CD4-positive, alpha-beta T cell treated with Interleukin-15 for 4 hours (primary cell): ENCODE results near the gene ARMH2.
"Not testable (repeated sequence)": the region's sequence is repeated elsewhere in the genome, so short reads cannot be mapped to it uniquely, and the experiment has no call there.

Experiments used
- DNase-seq: peaks from one replicate; pipeline ENCODE4 v3.0.0-alpha.2; 2020; ENCODE audit warnings: low spot score

ARMH2 gene

DNA sequence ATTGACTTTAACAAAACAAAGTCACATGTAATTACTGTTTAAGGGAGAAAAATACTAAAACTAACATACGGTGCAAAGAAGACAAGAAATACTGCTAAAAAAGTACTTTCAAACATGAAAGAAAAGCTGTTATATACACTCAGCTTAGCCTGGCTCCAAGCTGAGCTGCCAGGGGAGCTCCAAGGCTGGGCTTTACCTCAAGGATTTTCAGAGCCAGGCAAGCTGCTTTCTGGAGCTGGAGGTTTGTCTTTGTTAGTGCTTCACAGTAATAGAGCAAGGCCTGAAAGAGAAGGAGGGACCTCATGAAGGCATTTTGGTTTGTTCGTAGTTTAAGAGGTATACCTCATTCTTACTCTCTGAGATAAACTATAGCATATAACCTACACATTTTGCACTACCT, 19.6 kb upstream of the ARMH2 start:
- no peak for DNase-seq

DNA sequence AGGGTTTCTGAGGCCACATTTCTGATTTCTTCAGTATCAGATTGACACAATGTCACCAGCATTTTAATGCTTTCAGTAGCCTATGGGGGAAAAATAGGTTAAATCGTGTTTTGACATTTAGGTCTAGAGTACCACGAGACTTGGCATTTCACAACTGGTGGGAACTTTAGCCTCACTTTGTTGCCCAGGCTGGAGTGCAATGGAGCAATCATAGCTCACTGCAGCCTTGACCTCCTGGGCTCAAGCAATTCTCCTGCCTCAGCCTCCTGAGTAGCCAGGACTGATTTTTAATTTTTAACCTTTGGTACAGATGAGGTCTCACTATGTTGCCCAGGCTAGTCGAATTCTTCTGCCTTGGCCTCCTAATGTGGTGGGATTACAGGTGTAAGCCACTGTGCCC, 11.0 kb upstream of the ARMH2 start:
- no peak for DNase-seq

DNA sequence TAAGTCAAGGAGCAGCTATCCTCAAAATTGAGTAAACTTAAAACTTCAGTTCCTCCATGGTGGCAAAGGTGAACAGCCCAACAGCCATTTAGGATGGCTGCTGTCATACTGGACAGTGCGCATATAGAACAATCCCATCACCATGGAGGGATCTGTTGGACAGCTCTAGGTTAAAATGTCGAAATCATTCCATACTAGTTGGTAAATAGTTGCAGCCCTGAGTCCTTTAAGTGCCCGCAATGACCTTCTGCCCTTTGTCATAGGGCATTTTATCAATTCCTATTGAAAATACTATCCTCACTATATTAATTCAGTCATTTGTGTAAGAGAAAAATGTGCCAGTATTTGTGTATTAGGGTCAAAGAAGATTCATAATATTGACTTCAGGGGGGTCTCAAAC, 8.9 kb upstream of the ARMH2 start:
- no peak for DNase-seq

DNA sequence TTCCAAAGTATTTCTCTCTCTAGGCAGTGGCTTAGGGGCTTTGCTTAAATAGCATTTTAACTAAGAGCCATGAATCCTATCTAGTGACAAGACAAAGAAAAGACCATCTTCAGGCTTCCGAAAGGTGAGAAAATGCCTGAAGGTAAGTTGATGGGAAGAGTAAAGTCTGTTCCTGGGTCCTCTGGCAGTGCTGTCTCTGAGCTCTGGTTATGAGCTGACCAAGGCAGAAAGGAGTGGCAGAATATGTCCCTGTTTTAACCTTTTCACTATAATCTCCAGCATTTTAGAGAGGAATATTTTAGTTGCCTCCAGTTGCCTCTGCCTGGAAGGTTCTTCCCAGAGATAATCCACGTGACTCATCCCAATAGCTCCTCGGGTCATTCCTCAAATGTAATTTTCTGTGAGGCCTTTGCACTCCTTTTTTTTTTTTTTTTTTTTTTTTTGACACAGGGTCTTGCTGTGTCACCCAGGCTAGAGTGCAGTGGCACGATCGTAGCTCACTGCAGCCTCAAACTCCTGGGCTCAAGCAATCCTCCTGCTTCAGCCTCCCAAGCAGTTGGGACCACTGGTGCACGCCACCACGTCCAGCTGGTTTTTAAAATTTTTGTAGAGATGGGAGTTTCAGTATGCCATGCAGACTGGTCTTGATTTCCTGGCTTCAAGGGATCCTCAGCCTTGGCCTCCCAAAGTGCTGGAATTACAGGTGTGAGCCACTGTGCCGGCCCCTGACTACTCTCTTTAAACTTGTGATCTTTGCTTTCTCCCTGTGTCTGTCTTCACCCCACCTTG, 3.7 kb upstream of the ARMH2 start:
- DNase-seq = no peak

DNA sequence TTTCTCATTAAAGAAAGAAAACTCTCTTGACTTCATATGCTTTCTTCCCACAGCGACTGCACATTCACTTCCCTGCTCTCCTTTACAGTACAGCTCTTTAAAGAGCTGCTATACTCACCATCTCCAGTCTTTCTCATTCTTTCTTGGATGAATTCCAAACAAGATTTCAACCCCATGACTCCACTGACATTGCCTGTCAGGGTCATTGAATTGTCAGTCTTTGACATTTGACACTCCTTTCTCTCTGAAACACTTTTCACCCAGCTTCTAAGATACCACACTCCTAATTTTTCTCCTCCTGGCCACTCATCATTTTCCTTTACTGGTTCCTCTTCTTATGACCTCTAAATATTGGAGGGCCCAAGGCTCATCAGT, 811 bp upstream of the ARMH2 start:
- no peak for DNase-seq

DNA sequence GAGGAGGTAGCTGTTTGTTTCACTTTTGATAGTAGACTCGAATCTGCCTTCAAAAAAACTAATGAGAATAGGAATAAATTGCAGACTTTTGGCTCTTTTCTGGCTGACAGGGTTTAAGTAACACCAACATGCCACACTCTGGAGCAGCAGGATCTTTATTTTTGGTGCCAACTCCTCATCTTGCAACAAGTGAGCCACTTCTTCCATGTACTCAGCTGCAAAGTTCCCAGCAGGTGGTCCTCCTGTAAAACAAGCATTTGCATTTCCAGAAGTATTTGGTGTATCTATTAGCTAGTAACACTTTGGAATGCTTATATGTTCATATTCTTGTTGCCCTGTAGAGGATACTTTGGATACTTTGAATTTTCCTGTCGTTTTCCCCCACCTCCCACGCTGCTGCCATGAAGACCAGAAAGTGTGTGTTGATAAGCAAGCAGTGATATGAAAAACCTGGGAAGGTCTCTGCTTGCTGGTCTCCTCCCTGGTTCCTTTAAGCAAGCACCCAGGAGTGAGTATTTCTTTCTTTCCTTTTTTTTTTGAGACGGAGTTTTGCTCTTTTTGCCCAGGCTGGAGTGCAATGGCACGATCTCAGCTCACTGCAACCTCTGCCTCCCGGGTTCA, 1.0 kb downstream of the ARMH2 start:
- no peak for DNase-seq

DNA sequence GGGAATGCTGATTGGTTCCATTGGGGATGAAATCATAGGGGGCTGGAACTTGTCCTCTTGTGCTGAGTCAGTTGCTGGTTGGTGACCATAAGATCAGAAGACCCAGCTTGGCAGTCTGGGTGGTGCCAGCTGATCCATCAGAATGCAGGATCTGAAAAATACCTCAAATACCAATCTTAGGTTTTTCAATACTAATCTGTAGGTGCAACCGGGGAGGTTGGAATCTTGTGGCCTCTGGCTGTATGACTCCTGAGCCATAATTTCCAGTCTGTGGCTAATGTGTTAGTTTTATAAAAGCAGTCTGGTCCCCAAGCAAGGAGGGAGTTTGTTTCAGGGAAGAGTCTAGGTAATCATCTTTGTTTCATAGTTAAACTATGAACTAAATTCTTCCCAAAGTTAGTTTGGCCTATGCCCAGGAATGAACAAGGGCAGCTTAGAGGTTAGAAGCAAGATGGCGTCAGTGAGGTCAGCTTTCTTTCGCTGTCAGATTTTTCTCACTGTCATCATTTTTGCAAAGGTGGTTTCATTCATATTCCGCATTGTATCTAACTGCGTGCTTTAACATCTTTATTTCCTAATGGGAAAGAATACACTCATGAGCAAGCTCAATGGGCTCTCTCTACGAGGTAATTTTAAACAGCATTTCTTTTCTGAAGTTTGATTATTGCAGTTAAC, 2.0 kb downstream of the ARMH2 start:
- DNase-seq = no peak

DNA sequence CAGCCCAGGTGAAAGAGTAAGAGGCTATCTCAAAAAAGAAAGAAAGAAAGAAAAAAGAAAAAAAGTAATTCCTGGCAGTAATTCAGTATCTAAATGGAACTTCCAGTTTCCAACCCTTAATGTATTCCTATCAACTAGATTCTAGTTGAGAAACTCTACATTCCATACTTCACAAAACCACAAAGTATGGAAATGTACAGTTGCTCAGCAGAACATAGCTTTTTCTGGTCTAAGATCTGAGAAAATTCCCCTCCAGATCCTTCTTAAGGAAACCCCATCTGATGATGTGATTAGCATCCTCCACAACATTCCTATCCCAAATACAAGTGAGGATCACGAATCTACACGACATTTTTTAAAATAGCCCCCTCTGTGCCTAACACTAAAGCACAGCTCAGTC, 3.6 kb downstream of the ARMH2 start:
- DNase-seq = no peak

DNA sequence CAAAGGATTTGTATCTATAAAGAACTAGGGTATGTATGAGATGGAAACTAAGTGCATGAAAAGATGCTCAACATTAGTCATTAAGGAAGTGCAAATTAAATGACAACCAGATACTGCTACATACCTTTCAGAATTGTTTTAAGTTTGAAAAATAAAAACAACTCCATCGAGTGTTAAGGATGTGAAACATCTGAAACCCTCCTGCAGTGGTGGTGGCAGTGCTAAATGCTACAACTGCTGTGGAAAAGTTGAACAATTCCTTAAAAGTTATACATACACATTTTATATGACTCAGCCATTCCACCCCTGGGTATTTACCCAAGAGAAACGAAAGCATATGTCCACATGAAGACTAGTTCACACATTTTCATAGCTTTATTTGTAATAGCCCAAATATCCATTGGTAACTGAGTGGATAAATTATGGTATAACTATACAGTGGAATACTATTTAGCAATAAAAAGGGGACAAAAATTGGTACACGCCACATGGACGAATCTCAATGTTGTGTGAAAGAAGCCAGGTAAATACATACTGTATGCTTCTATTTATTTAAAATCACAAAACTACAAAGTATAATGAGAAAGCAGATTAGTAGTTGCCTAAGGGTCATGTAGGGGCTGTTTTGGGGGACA, 10.6 kb downstream of the ARMH2 start:
- DNase-seq = no peak

DNA sequence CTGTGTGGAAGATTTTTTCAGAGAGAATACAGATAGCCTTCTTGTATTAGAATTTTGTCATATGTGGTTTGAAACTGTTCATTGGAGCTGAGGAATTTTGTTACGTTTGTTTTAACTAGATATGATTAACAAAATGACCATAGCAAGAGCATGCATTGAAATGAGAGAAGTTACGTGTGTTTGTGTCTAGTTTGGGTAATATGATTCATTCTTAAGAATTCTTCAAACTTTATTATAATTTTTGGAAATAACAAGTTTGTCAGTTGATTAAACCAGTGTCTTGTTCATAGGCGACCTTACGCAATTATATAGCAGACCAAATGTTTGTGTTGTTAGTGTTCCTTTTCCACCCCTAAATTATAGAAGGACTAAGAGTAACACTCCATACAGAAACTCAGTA, 18.5 kb downstream of the ARMH2 start:
- no peak for DNase-seq

DNA sequence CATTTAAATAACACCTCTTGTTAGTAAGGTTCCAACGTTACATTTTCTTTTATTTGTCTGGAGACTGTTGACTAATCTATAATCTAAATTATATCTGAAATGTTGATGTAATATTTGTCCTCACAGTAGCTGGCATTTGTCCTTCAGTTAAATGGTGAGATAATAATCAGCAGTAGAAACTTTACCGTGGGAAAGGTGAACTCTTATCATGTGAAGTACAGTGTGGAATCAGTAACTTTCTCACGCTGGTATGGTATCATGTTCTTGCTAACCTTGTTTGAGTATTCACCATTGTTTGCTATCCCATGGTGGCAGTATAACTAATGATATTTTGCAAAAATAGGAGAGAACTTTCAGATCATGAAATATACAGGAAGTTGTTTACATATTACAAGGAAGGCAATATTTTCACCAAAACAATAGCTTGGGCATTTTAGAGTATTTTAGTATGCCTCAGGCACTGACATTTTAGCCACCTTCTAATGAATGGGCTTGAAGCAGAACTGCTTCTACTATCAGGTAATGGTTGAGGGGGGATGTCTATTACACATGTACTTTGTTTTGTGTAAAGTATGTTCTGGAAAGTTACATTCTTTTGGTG, 19.2 kb downstream of the ARMH2 start:
- no peak for DNase-seq

DNA sequence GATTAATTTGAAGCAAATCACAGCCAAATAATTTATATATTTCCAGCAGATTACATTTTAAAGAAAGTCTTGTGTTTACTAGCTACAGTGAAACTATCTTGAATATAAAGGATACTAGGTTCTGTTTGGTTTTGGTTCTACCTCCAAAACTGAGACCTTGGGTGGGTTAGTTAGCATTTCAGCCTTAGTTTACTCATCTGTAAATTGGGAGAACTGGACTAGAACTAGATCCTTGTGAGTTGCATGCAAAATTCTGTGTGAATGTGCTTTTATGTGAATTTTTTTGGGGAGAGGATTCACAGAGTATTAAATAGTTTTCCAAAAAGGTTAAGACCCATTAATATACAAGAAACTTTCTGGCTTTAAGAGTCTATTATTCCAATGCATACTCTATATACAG, 19.8 kb downstream of the ARMH2 start:
- DNase-seq = no peak

DNA sequence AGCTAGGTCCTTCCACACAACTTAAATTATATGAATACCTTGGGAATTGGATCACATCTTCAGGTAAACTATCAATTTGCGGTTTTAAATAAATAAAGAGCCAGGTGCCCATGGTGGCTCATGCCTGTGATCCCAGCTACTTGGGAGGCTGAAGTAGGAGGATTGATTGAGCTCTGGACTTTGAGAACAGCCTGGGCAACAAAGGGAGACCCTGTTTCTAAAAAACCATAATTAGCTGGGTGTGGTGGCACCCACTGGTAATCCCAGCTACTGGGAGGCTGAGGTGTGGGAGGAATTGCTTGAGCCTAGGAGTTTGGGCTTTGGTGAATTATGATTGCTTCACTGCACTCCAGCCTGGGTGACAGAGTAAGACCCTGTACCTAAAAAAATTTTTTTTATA, 20.6 kb downstream of the ARMH2 start:
- no peak for DNase-seq

DNA sequence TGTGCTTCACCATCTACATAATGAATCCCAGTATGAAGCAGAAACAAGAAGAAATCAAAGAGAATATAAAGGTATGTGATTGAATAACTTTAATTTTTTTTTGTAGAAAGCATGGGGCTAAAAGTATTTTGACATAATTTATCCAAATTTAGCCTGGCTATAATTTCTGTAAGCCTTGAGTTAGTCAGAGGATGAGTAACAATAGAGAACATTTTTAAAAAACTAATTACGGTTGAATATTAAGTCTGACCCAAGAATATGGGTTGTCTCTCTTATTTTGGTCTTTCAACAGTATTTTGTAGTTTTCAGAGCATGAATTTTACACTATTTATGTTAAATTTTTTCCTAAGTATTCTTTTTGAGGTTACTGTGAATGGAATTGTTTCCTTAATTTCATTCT, 21.5 kb downstream of the ARMH2 start:
- DNase-seq = no peak

DNA sequence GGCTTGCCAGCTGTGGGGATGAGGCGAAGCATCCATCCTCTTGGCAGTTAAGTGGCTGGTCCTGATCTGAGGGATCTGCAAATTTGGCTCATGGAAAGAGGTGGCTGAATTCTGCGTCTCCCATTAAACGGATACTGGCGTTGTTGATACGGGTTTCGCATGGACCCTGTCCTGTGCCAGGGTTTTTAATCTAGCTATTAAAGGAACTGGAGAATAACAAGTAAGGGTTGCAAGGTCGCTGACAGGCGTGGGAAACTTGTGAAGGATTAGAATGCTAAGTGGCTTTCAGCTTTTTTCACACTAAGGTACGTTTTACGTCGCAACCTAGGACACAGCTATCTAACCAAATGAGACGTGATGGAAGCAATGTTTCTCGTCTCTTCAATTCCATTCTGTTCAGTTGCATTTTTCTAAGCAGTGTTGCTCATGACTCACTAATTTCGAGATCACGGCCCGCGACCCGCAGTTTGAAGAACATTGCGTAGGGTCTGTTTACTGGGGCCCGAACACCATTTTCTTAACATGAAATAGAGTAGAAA, 23.1 kb downstream of the ARMH2 start:
- peak; percentile 30 for DNase-seq

DNA sequence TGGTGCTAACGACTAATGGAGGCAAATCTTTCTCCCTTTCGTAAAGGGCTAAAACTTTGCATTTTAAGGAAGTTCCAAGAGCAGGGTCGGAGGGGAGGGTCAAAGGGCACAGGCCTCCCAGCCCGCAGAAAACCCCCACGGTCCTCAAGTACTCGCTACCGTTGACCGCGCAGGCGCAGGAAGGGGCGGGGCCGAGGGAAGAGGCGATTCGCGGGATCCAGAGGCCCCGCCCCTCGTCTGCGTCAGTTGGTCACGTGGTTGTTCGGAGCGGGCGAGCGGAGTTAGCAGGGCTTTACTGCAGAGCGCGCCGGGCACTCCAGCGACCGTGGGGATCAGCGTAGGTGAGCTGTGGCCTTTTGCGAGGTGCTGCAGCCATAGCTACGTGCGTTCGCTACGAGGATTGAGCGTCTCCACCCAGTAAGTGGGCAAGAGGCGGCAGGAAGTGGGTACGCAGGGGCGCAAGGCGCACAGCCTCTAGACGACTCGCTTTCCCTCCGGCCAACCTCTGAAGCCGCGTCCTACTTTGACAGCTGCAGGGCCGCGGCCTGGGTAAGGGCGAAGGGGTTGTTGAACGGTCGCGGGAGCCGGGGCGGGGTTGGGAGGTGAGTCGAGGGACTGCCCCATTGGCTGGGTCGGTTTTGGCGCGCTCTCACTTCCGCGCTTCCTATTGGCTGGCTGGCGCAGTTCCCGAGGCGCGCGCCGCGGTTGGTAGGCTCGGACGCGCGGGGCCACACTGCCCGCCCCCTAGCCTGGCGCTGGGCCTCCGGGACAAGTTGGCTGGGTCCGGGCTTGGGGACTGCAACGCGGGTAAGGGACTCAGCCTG, 23.8 kb downstream of the ARMH2 start, which contains the start of gene GMNN:
Gene GMNN, plus strand, starts transcription at position 242 of the 824 bp plus-strand sequence. CDS start 2,310 bp downstream, outside the sequence.
- DNase-seq = peak; percentile 96

DNA sequence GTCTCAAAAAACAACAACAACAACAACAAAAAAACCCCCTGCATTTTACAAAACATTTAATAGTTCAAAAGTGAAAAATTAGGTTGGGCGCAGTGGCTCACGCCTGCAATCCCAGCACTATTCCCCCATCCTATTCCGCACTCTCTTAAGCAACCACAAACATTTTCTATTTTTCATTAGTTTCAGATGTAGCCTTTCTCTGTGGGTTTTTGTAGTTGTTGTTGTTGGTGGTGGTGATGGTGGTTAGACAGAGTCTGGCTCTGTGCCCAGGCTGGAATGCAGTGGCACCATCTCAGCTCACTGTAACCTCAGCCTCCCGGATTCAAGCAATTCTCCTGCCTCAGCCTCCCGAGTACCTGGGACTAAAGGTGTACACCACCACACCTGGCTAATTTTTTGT, 30.4 kb downstream of the ARMH2 start:
- no peak for DNase-seq

DNA sequence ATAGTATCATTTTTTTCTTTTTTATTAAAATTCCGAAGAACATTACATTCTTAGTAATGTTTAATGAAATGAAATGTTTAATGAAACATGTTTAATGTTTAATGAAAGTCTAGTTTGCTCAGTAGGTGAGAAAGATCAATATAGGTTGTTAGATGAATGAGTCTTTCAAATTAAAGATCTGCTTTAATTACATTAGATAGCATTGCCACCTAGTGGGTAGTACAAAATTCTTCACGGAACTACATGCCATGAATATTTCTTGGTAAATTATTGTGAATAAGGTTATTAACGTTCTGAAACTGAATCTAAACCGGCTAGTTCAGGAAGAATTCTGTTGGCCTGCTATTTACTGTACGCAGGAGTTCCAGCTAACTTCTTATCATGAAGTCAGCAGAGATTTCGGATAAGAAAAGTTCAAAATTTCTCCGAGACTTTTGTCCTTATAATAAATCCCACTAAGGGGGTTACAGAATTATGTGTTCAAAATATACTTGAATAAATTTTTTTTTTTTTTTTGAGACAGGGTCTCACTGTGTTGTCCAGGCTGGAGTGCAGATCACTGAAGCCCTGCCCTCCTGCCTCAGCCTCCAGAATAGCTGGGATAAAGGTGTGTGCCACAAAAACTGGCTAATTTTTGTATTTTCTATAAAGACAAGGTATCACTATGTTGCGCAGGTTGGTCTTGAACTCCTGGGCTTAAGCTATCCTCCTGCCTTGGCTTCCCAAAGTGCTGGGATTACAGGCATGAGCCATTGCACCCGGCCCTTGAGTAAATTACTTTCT, 31.8 kb downstream of the ARMH2 start:
- peak; percentile 42 for DNase-seq

DNA sequence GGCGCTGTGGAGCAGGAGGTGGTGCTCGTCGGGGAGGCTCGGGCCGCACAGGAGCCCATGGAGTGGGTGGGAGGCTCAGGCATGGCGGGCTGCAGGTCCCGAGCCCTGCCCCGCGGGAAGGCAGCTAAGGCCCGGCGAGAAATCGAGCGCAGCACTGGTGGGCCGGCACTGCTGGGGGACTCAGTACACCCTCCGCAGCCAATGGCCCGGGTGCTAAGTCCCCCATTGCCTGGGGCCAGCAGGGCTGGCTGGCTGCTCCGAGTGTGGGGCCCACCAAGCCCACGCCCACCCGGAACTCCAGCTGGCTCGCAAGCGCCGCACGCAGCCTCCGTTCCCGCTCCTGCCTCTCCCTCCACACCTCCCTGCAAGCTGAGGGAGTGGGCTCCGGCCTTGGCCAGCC, 32.7 kb downstream of the ARMH2 start:
- not testable (repeated sequence) for DNase-seq
